ENCODE results near the gene SARM1.

Gene SARM1

DNA sequence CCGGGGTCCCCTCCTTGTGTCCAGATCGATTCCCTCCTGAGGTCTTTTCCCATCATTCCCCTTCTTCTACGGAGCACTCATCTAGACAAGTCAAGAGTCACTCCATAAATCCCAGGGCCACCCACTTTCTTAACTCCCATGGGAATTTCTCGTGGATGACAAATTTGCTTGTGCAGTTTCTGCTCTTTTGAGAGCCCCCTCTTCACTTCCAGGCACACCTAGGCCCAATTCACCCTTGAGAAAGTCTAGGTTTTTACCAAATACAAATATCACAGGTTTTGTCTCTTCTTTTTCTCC, 13.6 kb upstream of the SARM1 start:
- H3K27ac ChIP-seq (replicated peaks; ENCODE audit: low read length), result no peak overlapping the region
- WGBS, 2 donors (ENCODE audit: extremely low coverage in 2 of 2, insufficient read length in 2 of 2, insufficient replicate concordance in 1 of 2), result no CpG with 5 or more reads among the region's 4 CpGs

GRCh38 chr17:28363186-28363585, 8.3 kb upstream of the SARM1 start:
- WGBS, 2 donors (ENCODE audit: extremely low coverage in 2 of 2, insufficient read length in 2 of 2, insufficient replicate concordance in 1 of 2), result no CpG with 5 or more reads among the region's 5 CpGs
- H2BK5ac ChIP-seq (ENCODE audit: low read length), result no peak overlapping the region
- H3K36me3 ChIP-seq (replicated peaks in 1 of 2; ENCODE audit: control insufficient read depth in 2 of 2, insufficient read depth in 2 of 2, low read length in 2 of 2), result peaks cover 19 to 57% of the 10 kb centered on the region in 2 donors

More for the DNA sequence above, 13.6 kb upstream of the SARM1 start:
- no peak overlapping the region for H3K14ac ChIP-seq (ENCODE audit: low read length)
- peaks cover 4 to 6% of the 10 kb centered on the region in 2 donors for H3K4me1 ChIP-seq (ENCODE audit: control insufficient read depth in 2 of 2, insufficient read depth in 1 of 2, low read depth in 1 of 2, low read length in 2 of 2)
- H3K4me3 ChIP-seq (ENCODE audit: low read length in 2 of 2), result peak overlapping the region; percentile 85 to 91
- H4K8ac ChIP-seq (ENCODE audit: low read depth, low read length), result no peak overlapping the region
- no peak overlapping the region for H2BK120ac ChIP-seq (ENCODE audit: low read depth, low read length)
- H3K4me2 ChIP-seq (ENCODE audit: insufficient read depth, low read length, poor library complexity, severe bottlenecking), result peak overlapping the region; percentile 63
- no peak overlapping the region for H4K91ac ChIP-seq (ENCODE audit: low read depth, low read length, poor library complexity)
- no peaks in the 10 kb centered on the region for H3K27me3 ChIP-seq (ENCODE audit: control insufficient read depth in 3 of 3, insufficient read depth in 3 of 3, low read depth in 1 of 3, low read length in 3 of 3)
- H3K79me1 ChIP-seq (ENCODE audit: low read depth, low read length), result peaks cover 9% of the 10 kb centered on the region
- peak overlapping the region; percentile 89 for H3K9ac ChIP-seq (ENCODE audit: low read depth, low read length, poor library complexity)
- H3K9me3 ChIP-seq (replicated peaks in 1 of 2; ENCODE audit: control insufficient read depth in 2 of 2, insufficient read depth in 1 of 2, low read depth in 1 of 2, low read length in 2 of 2), result no peaks in the 10 kb centered on the region
- no peak for DNase-seq (ENCODE audit: low spot score)
- H3K18ac ChIP-seq (ENCODE audit: low read length), result no peak overlapping the region
- H2AFZ ChIP-seq (ENCODE audit: low read length), result peak overlapping the region; percentile 87
- H2BK12ac ChIP-seq (ENCODE audit: low read length), result no peak overlapping the region
- no peak overlapping the region for H2BK5ac ChIP-seq (ENCODE audit: low read length)
- no peak overlapping the region for H2AK5ac ChIP-seq (ENCODE audit: low read depth, low read length)
- peaks cover 32 to 64% of the 10 kb centered on the region in 2 donors for H3K36me3 ChIP-seq (replicated peaks in 1 of 2; ENCODE audit: control insufficient read depth in 2 of 2, insufficient read depth in 2 of 2, low read length in 2 of 2)
- no peak overlapping the region for H2BK15ac ChIP-seq (ENCODE audit: low read length)
- no peak overlapping the region for H3K4ac ChIP-seq (ENCODE audit: low read length)
- H3K23ac ChIP-seq (ENCODE audit: low read depth, low read length, poor library complexity), result no peak overlapping the region

GRCh38 chr17:28363776-28364650, 7.5 kb upstream of the SARM1 start:
- no peaks in the 10 kb centered on the region for H3K9me3 ChIP-seq (replicated peaks in 1 of 2; ENCODE audit: control insufficient read depth in 2 of 2, insufficient read depth in 1 of 2, low read depth in 1 of 2, low read length in 2 of 2)
- H3K79me1 ChIP-seq (ENCODE audit: low read depth, low read length), result no peaks in the 10 kb centered on the region
- DNase-seq (ENCODE audit: low spot score), result no peak
- no peak overlapping the region for H3K9ac ChIP-seq (ENCODE audit: low read depth, low read length, poor library complexity)
- no peak overlapping the region for H3K27ac ChIP-seq (replicated peaks; ENCODE audit: low read length)
- no peak overlapping the region for H2BK5ac ChIP-seq (ENCODE audit: low read length)
- no peak overlapping the region for H3K23ac ChIP-seq (ENCODE audit: low read depth, low read length, poor library complexity)
- H3K36me3 ChIP-seq (replicated peaks in 1 of 2; ENCODE audit: control insufficient read depth in 2 of 2, insufficient read depth in 2 of 2, low read length in 2 of 2), result peaks cover 19 to 56% of the 10 kb centered on the region in 2 donors
- no peak overlapping the region for H3K4me2 ChIP-seq (ENCODE audit: insufficient read depth, low read length, poor library complexity, severe bottlenecking)
- no peak overlapping the region for H4K8ac ChIP-seq (ENCODE audit: low read depth, low read length)
- no peak overlapping the region for H2AFZ ChIP-seq (ENCODE audit: low read length)
- no peaks in the 10 kb centered on the region for H3K27me3 ChIP-seq (ENCODE audit: control insufficient read depth in 3 of 3, insufficient read depth in 3 of 3, low read depth in 1 of 3, low read length in 3 of 3)
- no peak overlapping the region for H2BK15ac ChIP-seq (ENCODE audit: low read length)
- no peak overlapping the region for H3K4me3 ChIP-seq (ENCODE audit: low read length in 2 of 2)
- no peak overlapping the region for H2AK5ac ChIP-seq (ENCODE audit: low read depth, low read length)
- WGBS, 2 donors (ENCODE audit: extremely low coverage in 2 of 2, insufficient read length in 2 of 2, insufficient replicate concordance in 1 of 2), result no CpG with 5 or more reads among the region's 8 CpGs
- no peak overlapping the region for H3K4ac ChIP-seq (ENCODE audit: low read length)
- H3K14ac ChIP-seq (ENCODE audit: low read length), result no peak overlapping the region
- no peak overlapping the region for H3K18ac ChIP-seq (ENCODE audit: low read length)
- no peak overlapping the region for H4K91ac ChIP-seq (ENCODE audit: low read depth, low read length, poor library complexity)
- no peak overlapping the region for H2BK120ac ChIP-seq (ENCODE audit: low read depth, low read length)
- no peaks in the 10 kb centered on the region for H3K4me1 ChIP-seq (ENCODE audit: control insufficient read depth in 2 of 2, insufficient read depth in 1 of 2, low read depth in 1 of 2, low read length in 2 of 2)
- H2BK12ac ChIP-seq (ENCODE audit: low read length), result no peak overlapping the region

More at GRCh38 chr17:28363186-28363585, 8.3 kb upstream of the SARM1 start:
- Histone ChIP-seq H3K27me3 (ENCODE audit: control insufficient read depth in 3 of 3, insufficient read depth in 3 of 3, low read depth in 1 of 3, low read length in 3 of 3) (no peaks in the 10 kb centered on the region), H2BK12ac (ENCODE audit: low read length) (no peak overlapping the region), H3K9me3 (replicated peaks in 1 of 2; ENCODE audit: control insufficient read depth in 2 of 2, insufficient read depth in 1 of 2, low read depth in 1 of 2, low read length in 2 of 2) (no peaks in the 10 kb centered on the region), H3K18ac (ENCODE audit: low read length) (no peak overlapping the region), H3K14ac (ENCODE audit: low read length) (no peak overlapping the region), H2AFZ (ENCODE audit: low read length) (no peak overlapping the region), H2BK15ac (ENCODE audit: low read length) (no peak overlapping the region), H3K4ac (ENCODE audit: low read length) (no peak overlapping the region), H2BK120ac (ENCODE audit: low read depth, low read length) (no peak overlapping the region), H3K23ac (ENCODE audit: low read depth, low read length, poor library complexity) (no peak overlapping the region), H3K79me1 (ENCODE audit: low read depth, low read length) (no peaks in the 10 kb centered on the region), H4K91ac (ENCODE audit: low read depth, low read length, poor library complexity) (no peak overlapping the region), H4K8ac (ENCODE audit: low read depth, low read length) (no peak overlapping the region), H3K27ac (replicated peaks; ENCODE audit: low read length) (no peak overlapping the region), H3K9ac (ENCODE audit: low read depth, low read length, poor library complexity) (no peak overlapping the region), H2AK5ac (ENCODE audit: low read depth, low read length) (no peak overlapping the region), H3K4me1 (ENCODE audit: control insufficient read depth in 2 of 2, insufficient read depth in 1 of 2, low read depth in 1 of 2, low read length in 2 of 2) (peaks cover 2 to 4% of the 10 kb centered on the region in 2 donors), H3K4me2 (ENCODE audit: insufficient read depth, low read length, poor library complexity, severe bottlenecking) (no peak overlapping the region), H3K4me3 (ENCODE audit: low read length in 2 of 2) (no peak overlapping the region)
- DNase-seq (ENCODE audit: low spot score), result no peak

DNA sequence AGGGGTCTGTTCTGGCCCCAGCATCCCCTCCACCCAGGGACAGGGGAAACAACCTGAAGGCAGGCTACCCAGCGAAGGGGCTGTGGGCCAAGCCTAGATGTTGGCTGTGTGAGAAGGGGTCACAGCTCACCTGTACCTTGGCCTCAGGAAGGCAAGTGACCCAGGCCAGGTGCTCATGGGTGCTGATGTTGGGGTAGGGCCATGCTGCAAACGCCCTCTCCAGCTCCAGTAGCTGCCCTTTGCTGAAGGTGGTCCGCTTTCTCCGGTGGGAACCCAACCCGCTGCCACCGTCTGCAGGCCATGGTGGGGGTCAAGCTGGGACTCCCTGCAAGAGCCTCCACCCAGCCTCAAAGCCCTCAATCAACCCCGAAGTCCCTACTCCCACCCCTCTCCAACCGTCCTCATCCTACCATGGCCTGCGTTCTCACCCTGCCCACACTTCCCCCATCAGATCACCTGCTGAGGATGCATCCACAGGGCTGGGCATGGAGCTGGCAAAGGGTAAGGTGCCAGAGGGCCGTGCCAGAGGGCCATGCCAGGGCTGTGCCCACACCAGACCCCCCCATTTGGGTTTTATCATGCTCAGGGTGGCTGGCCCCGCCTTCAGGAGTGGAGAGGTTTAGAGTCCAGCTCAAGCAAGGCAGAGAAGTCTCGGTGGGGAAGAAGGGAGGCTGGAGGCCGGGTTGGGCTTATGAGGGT, 6.7 kb upstream of the SARM1 start, which contains the start of gene SEBOX:
Gene SEBOX, minus strand, starts transcription at position 535 of the 699 bp plus-strand sequence. Its CDS starts 48 bp downstream, at position 487.
- Histone ChIP-seq H3K23ac (ENCODE audit: low read depth, low read length, poor library complexity) (no peak within 1 kb of the TSS), H2BK12ac (ENCODE audit: low read length) (no peak within 1 kb of the TSS), H3K14ac (ENCODE audit: low read length) (no peak within 1 kb of the TSS), H3K4me1 (ENCODE audit: control insufficient read depth in 2 of 2, insufficient read depth in 1 of 2, low read depth in 1 of 2, low read length in 2 of 2) (peaks cover 2 to 3% of the 10 kb centered on the region in 2 donors), H3K18ac (ENCODE audit: low read length) (no peak within 1 kb of the TSS), H2BK5ac (ENCODE audit: low read length) (no peak within 1 kb of the TSS), H4K8ac (ENCODE audit: low read depth, low read length) (no peak within 1 kb of the TSS), H2BK120ac (ENCODE audit: low read depth, low read length) (no peak within 1 kb of the TSS), H2AK5ac (ENCODE audit: low read depth, low read length) (no peak within 1 kb of the TSS), H3K4me3 (ENCODE audit: low read length in 2 of 2) (no peak within 1 kb of the TSS), H3K9ac (ENCODE audit: low read depth, low read length, poor library complexity) (no peak within 1 kb of the TSS), H3K4me2 (ENCODE audit: insufficient read depth, low read length, poor library complexity, severe bottlenecking) (no peak within 1 kb of the TSS), H2BK15ac (ENCODE audit: low read length) (no peak within 1 kb of the TSS), H3K4ac (ENCODE audit: low read length) (no peak within 1 kb of the TSS), H3K79me1 (ENCODE audit: low read depth, low read length) (no peaks in the 10 kb centered on the region), H3K9me3 (replicated peaks in 1 of 2; ENCODE audit: control insufficient read depth in 2 of 2, insufficient read depth in 1 of 2, low read depth in 1 of 2, low read length in 2 of 2) (no peaks in the 10 kb centered on the region), H2AFZ (ENCODE audit: low read length) (no peak within 1 kb of the TSS), H3K27me3 (ENCODE audit: control insufficient read depth in 3 of 3, insufficient read depth in 3 of 3, low read depth in 1 of 3, low read length in 3 of 3) (no peaks in the 10 kb centered on the region), H3K36me3 (replicated peaks in 1 of 2; ENCODE audit: control insufficient read depth in 2 of 2, insufficient read depth in 2 of 2, low read length in 2 of 2) (peaks cover 15 to 48% of the 10 kb centered on the region in 2 donors), H3K27ac (replicated peaks; ENCODE audit: low read length) (no peak within 1 kb of the TSS), H4K91ac (ENCODE audit: low read depth, low read length, poor library complexity) (no peak within 1 kb of the TSS)
- WGBS, 2 donors (ENCODE audit: extremely low coverage in 2 of 2, insufficient read length in 2 of 2, insufficient replicate concordance in 1 of 2), result no CpG with 5 or more reads among the region's 13 CpGs
- no peak for DNase-seq (ENCODE audit: low spot score)

Data from neuronal stem cell (in vitro differentiated cells).